OCI-LY3 (cell line): ENCODE measurements around the gene ID3.

Experiments
- H2AFZ ChIP-seq: fragments of 200-600, 300-600 bp; shearing (Covaris generic); 2 replicates; pipeline ENCODE4 v1.6.0; 2014; ENCODE audit warnings: antibody characterized with exemption, low read depth, low read length
- H3K27ac ChIP-seq: fragments of 200-600, 300-600 bp; sonication (generic); 2 replicates; pipeline ENCODE4 v1.5.1; 2014; ENCODE audit warnings: mild to moderate bottlenecking, low read length, moderate library complexity, mixed read lengths
- H3K27me3 ChIP-seq: fragments of 200-600, 300-600 bp; sonication (generic); 2 replicates; pipeline ENCODE4 v1.6.1; 2014; ENCODE audit warnings: low read depth, low read length, mixed read lengths
- H3K36me3 ChIP-seq: fragments of 200-600, 300-600 bp; sonication (generic); replicated peaks from 2 replicates; pipeline ENCODE3; 2014; ENCODE audit warnings: low read depth, low read length, mixed read lengths
- H3K4me1 ChIP-seq: fragments of 300-600, 200-600 bp; sonication (generic); 2 replicates; pipeline ENCODE4 v1.6.1; 2014; ENCODE audit warnings: low read length, mixed read lengths
- H3K4me2 ChIP-seq: fragments of 200-600, 300-600 bp; sonication (generic); 2 replicates; pipeline ENCODE4 v1.6.1; 2014; ENCODE audit warnings: low read length, mixed read lengths
- H3K4me3 ChIP-seq: fragments of 300-600, 200-600 bp; sonication (generic); 2 replicates; pipeline ENCODE4 v1.5.1; 2014; ENCODE audit warnings: antibody characterized with exemption, mild to moderate bottlenecking, low read length, moderate library complexity
- H3K79me2 ChIP-seq: fragments of 300-600, 200-600 bp; shearing (Covaris generic); 2 replicates; pipeline ENCODE4 v1.6.1; 2014; ENCODE audit warnings: mild to moderate bottlenecking, low read length, mixed read lengths
- H3K9ac ChIP-seq: fragments of 300-600, 200-600 bp; shearing (Covaris generic); 2 replicates; pipeline ENCODE4 v1.6.0; 2014; ENCODE audit warnings: mild to moderate bottlenecking, low read length, moderate library complexity
- H3K9me3 ChIP-seq: fragments of 200-600, 300-600 bp; shearing (Covaris generic); 2 replicates; pipeline ENCODE4 v1.6.1; 2014; ENCODE audit warnings: low read length, mixed read lengths; ENCODE audit not compliant: insufficient read depth
- H4K20me1 ChIP-seq: fragments of 200-600, 300-600 bp; sonication (generic); 2 replicates; pipeline ENCODE4 v1.6.1; 2016; ENCODE audit warnings: low read length, mixed read lengths; ENCODE audit not compliant: insufficient read depth
- EZH2phosphoT487 ChIP-seq: fragments of 200-600 bp; shearing (Covaris generic); IDR thresholded peaks from 2 replicates; pipeline ENCODE4 v1.6.1; 2018; ENCODE audit warnings: antibody characterized with exemption, mixed run types, low read depth
- TF ChIP-seq, protein P1 (sequence below): fragments of 200-600, 300-600 bp; sonication (generic); IDR thresholded peaks from 2 replicates; pipeline ENCODE4 v1.5.1; 2014; ENCODE audit warnings: antibody characterized with exemption, low read length, low read depth

ID3 gene

GRCh38 chr1:23594149-23594907 is 35.0 kb upstream of the ID3 start:
- H3K27me3 ChIP-seq = no peaks in the 10 kb centered on the region
- H4K20me1 ChIP-seq = no peaks in the 10 kb centered on the region
- H3K4me3 ChIP-seq = no peak overlapping the region
- TF ChIP-seq, protein P1, sequence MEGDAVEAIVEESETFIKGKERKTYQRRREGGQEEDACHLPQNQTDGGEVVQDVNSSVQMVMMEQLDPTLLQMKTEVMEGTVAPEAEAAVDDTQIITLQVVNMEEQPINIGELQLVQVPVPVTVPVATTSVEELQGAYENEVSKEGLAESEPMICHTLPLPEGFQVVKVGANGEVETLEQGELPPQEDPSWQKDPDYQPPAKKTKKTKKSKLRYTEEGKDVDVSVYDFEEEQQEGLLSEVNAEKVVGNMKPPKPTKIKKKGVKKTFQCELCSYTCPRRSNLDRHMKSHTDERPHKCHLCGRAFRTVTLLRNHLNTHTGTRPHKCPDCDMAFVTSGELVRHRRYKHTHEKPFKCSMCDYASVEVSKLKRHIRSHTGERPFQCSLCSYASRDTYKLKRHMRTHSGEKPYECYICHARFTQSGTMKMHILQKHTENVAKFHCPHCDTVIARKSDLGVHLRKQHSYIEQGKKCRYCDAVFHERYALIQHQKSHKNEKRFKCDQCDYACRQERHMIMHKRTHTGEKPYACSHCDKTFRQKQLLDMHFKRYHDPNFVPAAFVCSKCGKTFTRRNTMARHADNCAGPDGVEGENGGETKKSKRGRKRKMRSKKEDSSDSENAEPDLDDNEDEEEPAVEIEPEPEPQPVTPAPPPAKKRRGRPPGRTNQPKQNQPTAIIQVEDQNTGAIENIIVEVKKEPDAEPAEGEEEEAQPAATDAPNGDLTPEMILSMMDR = no peak
- TF ChIP-seq EZH2phosphoT487 = no peak
- H3K4me2 ChIP-seq = peak overlapping the region; percentile 41
- H3K27ac ChIP-seq = no peak overlapping the region
- H3K4me1 ChIP-seq = peaks cover 9% of the 10 kb centered on the region
- peak overlapping the region; percentile 83 for H2AFZ ChIP-seq
- H3K9ac ChIP-seq = no peak overlapping the region
- no peaks in the 10 kb centered on the region for H3K36me3 ChIP-seq
- H3K79me2 ChIP-seq = no peaks in the 10 kb centered on the region
- peaks cover 3% of the 10 kb centered on the region; the same call in 1 of the 2 replicates for H3K9me3 ChIP-seq

DNA sequence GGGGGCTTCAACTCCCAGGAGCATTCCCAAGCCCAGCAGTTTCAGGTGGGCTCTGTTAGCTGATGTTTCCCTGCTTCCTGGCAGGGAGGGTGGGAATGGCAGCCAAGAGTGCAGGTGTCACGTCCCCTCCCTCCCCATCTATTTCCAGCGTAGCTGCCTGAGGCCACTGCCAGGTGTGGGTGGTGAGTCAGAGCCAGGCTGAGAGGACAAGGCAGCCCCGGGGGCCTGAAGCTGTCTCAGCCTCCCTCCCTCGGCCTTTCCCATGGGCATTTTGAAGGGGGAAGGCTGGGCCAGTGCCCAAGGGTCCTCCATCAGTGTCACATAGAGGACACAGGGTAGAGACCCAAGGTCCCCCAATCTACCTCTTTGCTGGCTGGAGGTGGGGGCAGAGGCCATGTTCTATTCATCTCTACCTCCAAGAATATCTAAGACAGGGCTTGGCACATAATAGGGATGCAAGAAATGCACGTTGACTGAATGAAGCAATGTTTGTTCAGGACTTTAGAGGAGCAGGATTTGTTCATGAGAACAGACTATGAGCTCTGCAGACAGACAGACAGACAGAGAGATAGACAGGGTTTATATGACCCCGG is 34.4 kb upstream of the ID3 start:
- Histone ChIP-seq H3K9ac (no peak overlapping the region), H3K27me3 (no peaks in the 10 kb centered on the region), H3K36me3 (no peaks in the 10 kb centered on the region), H2AFZ (no peak overlapping the region), H3K4me2 (no peak overlapping the region), H3K4me3 (no peak overlapping the region), H3K79me2 (no peaks in the 10 kb centered on the region), H3K4me1 (peaks cover 9% of the 10 kb centered on the region), H3K27ac (no peak overlapping the region), H4K20me1 (no peaks in the 10 kb centered on the region), H3K9me3 (peaks cover 3% of the 10 kb centered on the region; the same call in 1 of the 2 replicates)
- TF ChIP-seq EZH2phosphoT487 = no peak
- TF ChIP-seq, protein P1 = no peak

DNA sequence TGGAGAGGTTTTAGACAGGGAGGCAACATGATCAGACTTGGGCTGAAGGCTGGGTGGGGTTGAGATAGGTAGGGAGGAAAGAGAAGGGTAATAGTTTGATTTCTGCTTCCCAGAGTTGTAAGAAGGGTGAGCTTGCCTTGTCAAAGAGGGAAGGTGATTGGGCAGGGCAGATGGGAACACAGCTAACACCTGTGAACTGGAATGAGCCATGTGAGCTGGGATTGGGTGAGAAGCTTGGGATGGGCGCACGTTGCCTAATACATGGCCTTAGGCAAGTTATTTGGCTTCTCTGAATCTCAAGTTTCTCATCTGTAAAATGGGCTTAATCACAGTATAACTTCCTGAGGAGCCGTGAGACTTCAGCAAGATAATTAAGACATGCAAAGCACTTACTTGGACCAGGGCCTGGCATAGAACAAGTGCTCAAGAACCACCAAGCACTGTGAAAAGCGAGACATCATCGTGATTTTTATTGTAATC is 33.8 kb upstream of the ID3 start:
- Histone ChIP-seq H3K79me2 (no peaks in the 10 kb centered on the region), H3K4me3 (no peak overlapping the region), H3K36me3 (no peaks in the 10 kb centered on the region), H3K27me3 (no peaks in the 10 kb centered on the region), H3K27ac (no peak overlapping the region), H2AFZ (no peak overlapping the region), H3K9ac (no peak overlapping the region), H3K4me2 (no peak overlapping the region), H4K20me1 (no peaks in the 10 kb centered on the region), H3K4me1 (peaks cover 9% of the 10 kb centered on the region), H3K9me3 (peaks cover 3% of the 10 kb centered on the region; the same call in 1 of the 2 replicates)
- no peak for TF ChIP-seq EZH2phosphoT487
- TF ChIP-seq, protein P1 = no peak

DNA sequence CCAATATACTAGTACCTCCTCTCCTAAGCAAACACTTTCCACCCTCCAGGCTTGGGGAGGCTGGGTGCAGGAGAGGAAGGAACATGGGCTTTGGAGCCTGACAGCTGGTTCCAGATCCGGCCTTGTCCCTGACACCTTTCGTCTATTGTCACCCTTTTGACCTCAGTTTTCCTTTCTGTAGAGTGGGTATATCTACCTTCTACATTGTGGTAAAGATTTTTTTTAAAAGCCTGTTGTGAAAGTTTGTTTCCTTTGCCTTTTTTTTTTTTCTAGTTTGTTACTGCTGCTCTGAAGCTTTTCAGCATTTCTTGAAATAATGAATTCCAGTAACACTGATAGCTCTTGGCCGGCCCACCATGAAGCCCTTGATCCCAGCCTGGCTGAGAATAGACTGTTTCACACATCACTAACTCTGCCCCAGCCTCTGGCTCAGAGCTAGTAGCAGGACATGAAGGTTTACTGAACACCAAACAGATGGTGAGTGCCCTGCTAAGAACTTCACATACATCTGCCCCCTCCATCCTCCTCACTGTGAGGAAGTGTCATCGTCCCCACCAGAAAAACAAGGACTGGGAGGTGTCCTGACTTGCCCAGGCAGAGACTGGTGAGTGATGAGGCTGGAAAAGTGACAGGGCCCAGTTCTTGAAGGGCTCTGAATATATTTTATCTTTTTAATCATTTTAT is 33.0 kb upstream of the ID3 start:
- peaks cover 3% of the 10 kb centered on the region; the same call in 1 of the 2 replicates for H3K9me3 ChIP-seq
- H3K27ac ChIP-seq = no peak overlapping the region
- no peak overlapping the region for H3K4me2 ChIP-seq
- H2AFZ ChIP-seq = no peak overlapping the region
- H3K9ac ChIP-seq = no peak overlapping the region
- no peaks in the 10 kb centered on the region for H3K36me3 ChIP-seq
- no peaks in the 10 kb centered on the region for H4K20me1 ChIP-seq
- H3K4me1 ChIP-seq = peaks cover 9% of the 10 kb centered on the region
- H3K27me3 ChIP-seq = no peaks in the 10 kb centered on the region
- no peak for TF ChIP-seq EZH2phosphoT487
- TF ChIP-seq, protein P1 = no peak
- H3K79me2 ChIP-seq = no peaks in the 10 kb centered on the region
- H3K4me3 ChIP-seq = no peak overlapping the region
